GM23338 (cell line): ENCODE results near the gene ANKIB1. TPM values are rescaled to one million over a fixed set of nuclear protein-coding genes. Genes with fewer than 3 reads are reported as not detected.

Source experiments
- ATAC-seq: fragments of 200-7000 bp; cut with Tn5 transposase; 3 replicates; pipeline ENCODE4 v1.9.1; 2020
- DNase-seq: peaks from one replicate; pipeline ENCODE4 v3.0.0-alpha.2; 2015; ENCODE audit warnings: low spot score
- H2AFZ ChIP-seq: fragments of 200-600 bp; sonication (generic); 2 replicates; pipeline ENCODE4 v1.8.0; 2016; ENCODE audit warnings: antibody characterized with exemption, mild to moderate bottlenecking, moderate library complexity
- H3F3A ChIP-seq: fragments of 200-600 bp; sonication (generic); replicated peaks from 2 replicates; pipeline ENCODE4 v1.8.0; 2017; ENCODE audit warnings: antibody characterized with exemption, mixed run types, low read depth
- H3K27ac ChIP-seq: fragments of 200-600 bp; sonication (generic); 2 replicates; pipeline ENCODE4 v1.6.1; 2016; ENCODE audit warnings: low read depth
- H3K27me3 ChIP-seq: fragments of 200-600 bp; sonication (generic); 2 replicates; pipeline ENCODE4 v1.8.0; 2016; ENCODE audit warnings: mild to moderate bottlenecking, mixed run types, moderate library complexity; ENCODE audit not compliant: insufficient read depth
- H3K36me3 ChIP-seq: fragments of 200-600 bp; sonication (generic); 2 replicates; pipeline ENCODE4 v1.8.0; 2016; ENCODE audit warnings: mild to moderate bottlenecking; ENCODE audit not compliant: insufficient read depth
- H3K4me1 ChIP-seq: fragments of 200-600 bp; sonication (generic); 2 replicates; pipeline ENCODE4 v1.8.0; 2016; ENCODE audit warnings: mild to moderate bottlenecking, moderate library complexity; ENCODE audit not compliant: insufficient read depth
- H3K4me2 ChIP-seq: fragments of 200-600 bp; sonication (generic); 2 replicates; pipeline ENCODE4 v1.7.1; 2017; ENCODE audit warnings: mixed run types
- H3K4me3 ChIP-seq: fragments of 200-600 bp; sonication (generic); 2 replicates; pipeline ENCODE4 v1.6.1; 2016; ENCODE audit warnings: mixed run types
- H3K79me2 ChIP-seq: fragments of 200-600 bp; sonication (generic); replicated peaks from 2 replicates; pipeline ENCODE4 v1.8.0; 2017; ENCODE audit warnings: mild to moderate bottlenecking; ENCODE audit not compliant: insufficient read depth
- H3K9me2 ChIP-seq: fragments of 200-600 bp; sonication (generic); 2 replicates; pipeline ENCODE4 v1.8.0; 2017; ENCODE audit not compliant: insufficient read depth
- H4K20me1 ChIP-seq: fragments of 200-600 bp; sonication (generic); replicated peaks from 2 replicates; pipeline ENCODE4 v1.8.0; 2017; ENCODE audit warnings: mild to moderate bottlenecking; ENCODE audit not compliant: insufficient read depth
- H3K27ac Mint-ChIP-seq: 2 replicates; pipeline ENCODE4 v1.8.0; 2020; ENCODE audit warnings: inconsistent platforms, mild to moderate bottlenecking, moderate library complexity, mixed read lengths
- H3K27me3 Mint-ChIP-seq: 3 replicates; pipeline ENCODE4 v1.8.0; 2022; ENCODE audit warnings: low read depth, mild to moderate bottlenecking, moderate library complexity, mixed read lengths, inconsistent platforms; ENCODE audit not compliant: insufficient read depth, poor library complexity
- H3K36me3 Mint-ChIP-seq: 3 replicates; pipeline ENCODE4 v1.8.0; 2021; ENCODE audit warnings: low read depth, mild to moderate bottlenecking, inconsistent platforms, moderate library complexity, mixed read lengths
- H3K4me1 Mint-ChIP-seq: 3 replicates; pipeline ENCODE4 v1.8.0; 2020; ENCODE audit warnings: mild to moderate bottlenecking, inconsistent platforms, mixed read lengths
- H3K4me3 Mint-ChIP-seq: 3 replicates; pipeline ENCODE4 v1.8.0; 2021; ENCODE audit warnings: moderate library complexity, mild to moderate bottlenecking, inconsistent platforms, mixed read lengths
- H3K9me3 Mint-ChIP-seq: 3 replicates; pipeline ENCODE4 v1.8.0; 2020; ENCODE audit warnings: moderate library complexity, mild to moderate bottlenecking, inconsistent platforms, mixed read lengths
- CREB1 ChIP-seq: fragments of 250-450 bp; sonication (Bioruptor Pico); IDR thresholded peaks from 2 replicates; pipeline ENCODE4 v1.5.0; 2020; ENCODE audit warnings: low read depth, mild to moderate bottlenecking, moderate library complexity
- CTCF ChIP-seq, 2 experiments: fragments of 200-600 bp in 1 of 2; sonication (generic) in 1 of 2; conservative IDR thresholded peaks; 2 replicates each; pipeline versions ENCODE4 v1.5.1 to v1.6.1; 2016 to 2017; ENCODE audit warnings: antibody characterized with exemption in 2 of 2, low read depth in 2 of 2, mild to moderate bottlenecking in 2 of 2, moderate library complexity in 1 of 2
- EZH2 ChIP-seq: fragments of 200-600 bp; sonication (generic); IDR thresholded peaks from one replicate; pipeline ENCODE4 v1.8.0; 2017; ENCODE audit warnings: antibody characterized with exemption, mild to moderate bottlenecking, low read depth; ENCODE audit not compliant: unreplicated experiment
- EZH2phosphoT487 ChIP-seq: fragments of 200-600 bp; sonication (generic); IDR thresholded peaks from one replicate; pipeline ENCODE4 v1.8.1; 2018; ENCODE audit warnings: antibody characterized with exemption; ENCODE audit not compliant: unreplicated experiment
- JUNB ChIP-seq: IDR thresholded peaks from one replicate; pipeline ENCODE4 v1.6.1; 2016; ENCODE audit warnings: antibody characterized with exemption; ENCODE audit not compliant: unreplicated experiment
- NANOG ChIP-seq: IDR thresholded peaks from 2 replicates; pipeline ENCODE4 v1.6.1; 2016; ENCODE audit warnings: antibody characterized with exemption, borderline replicate concordance
- POLR2AphosphoS5 ChIP-seq: IDR thresholded peaks from 2 replicates; pipeline ENCODE4 v1.6.1; 2016; ENCODE audit warnings: antibody characterized with exemption, low read depth
- REST ChIP-seq: IDR thresholded peaks from one replicate; pipeline ENCODE4 v1.6.1; 2018; ENCODE audit warnings: antibody characterized with exemption; ENCODE audit not compliant: unreplicated experiment
- STAT1 ChIP-seq: IDR thresholded peaks from one replicate; pipeline ENCODE4 v1.6.1; 2016; ENCODE audit warnings: antibody characterized with exemption; ENCODE audit not compliant: unreplicated experiment
- ZNF114 ChIP-seq: fragments of 250-450 bp; sonication (Bioruptor Pico); IDR thresholded peaks from 2 replicates; pipeline ENCODE4 v1.5.0; 2020; ENCODE audit warnings: mild to moderate bottlenecking, moderate library complexity
- ZNF331 ChIP-seq: fragments of 250-450 bp; sonication (Bioruptor Pico); IDR thresholded peaks from 2 replicates; pipeline ENCODE4 v1.5.0; 2020; ENCODE audit warnings: low read depth, mild to moderate bottlenecking, moderate library complexity
- ZNF462 ChIP-seq: fragments of 250-450 bp; sonication (Bioruptor Pico); IDR thresholded peaks from 2 replicates; pipeline ENCODE4 v1.5.0; 2020; ENCODE audit warnings: mild to moderate bottlenecking, moderate library complexity
- polyA plus RNA-seq: library from polyadenylated mRNA; unstranded; fragments of >200 nt; fragmentation: Nextera tagmentation; extraction: Ambion mirVana; gene quantifications from 2 replicates; pipeline ENCODE4 v1.2.1, GENCODE V29; 2016
- total RNA-seq: library from RNA; depleted of rRNA; stranded (reverse); fragments of >200 nt; shearing (Covaris generic); gene quantifications from 2 replicates; pipeline ENCODE4 v1.2.3, GENCODE V29; 2014
- TF ChIP-seq, protein P1 (sequence below): IDR thresholded peaks from 2 replicates; pipeline ENCODE4 v1.6.1; 2016; ENCODE audit warnings: antibody characterized with exemption

The ANKIB1 gene
- total and polyA plus RNA-seq, 2 experiments from 2014 or later = 19.1 to 40.3 TPM

- Mint-ChIP-seq H3K36me3 (peaks cover 7% of the 10 kb centered on the region; the same call in 2 of the 3 replicates), H3K9me3 (peaks cover 6% of the 10 kb centered on the region; the same call in 2 of the 3 replicates), H3K4me1 (peaks cover 40% of the 10 kb centered on the region), H3K4me3 (no peak overlapping the region; the same call in 2 of the 3 replicates), H3K27me3 (peaks cover 5% of the 10 kb centered on the region), H3K27ac (peak overlapping the region; percentile 68)
- Histone ChIP-seq H2AFZ (peak overlapping the region; percentile 2; the same call in 1 of the 2 replicates), H3K4me2 (peak overlapping the region; percentile 52), H4K20me1 (no peaks in the 10 kb centered on the region), H3K9me2 (peaks cover 7% of the 10 kb centered on the region; the same call in 1 of the 2 replicates), H3F3A (no peaks in the 10 kb centered on the region), H3K4me3 (peak overlapping the region; percentile 12), H3K79me2 (no peaks in the 10 kb centered on the region), H3K27ac (peak overlapping the region; percentile 85), H3K27me3 (no peaks in the 10 kb centered on the region), H3K36me3 (no peaks in the 10 kb centered on the region), H3K4me1 (peaks cover 32% of the 10 kb centered on the region)
- DNase-seq = peak; percentile 53
- peak; percentile 59 for ATAC-seq
- no peak for TF ChIP-seq NANOG
- no peak for TF ChIP-seq EZH2phosphoT487
- no peak for TF ChIP-seq ZNF462 (CRISPR knock-in tag)
- TF ChIP-seq, protein P1, sequence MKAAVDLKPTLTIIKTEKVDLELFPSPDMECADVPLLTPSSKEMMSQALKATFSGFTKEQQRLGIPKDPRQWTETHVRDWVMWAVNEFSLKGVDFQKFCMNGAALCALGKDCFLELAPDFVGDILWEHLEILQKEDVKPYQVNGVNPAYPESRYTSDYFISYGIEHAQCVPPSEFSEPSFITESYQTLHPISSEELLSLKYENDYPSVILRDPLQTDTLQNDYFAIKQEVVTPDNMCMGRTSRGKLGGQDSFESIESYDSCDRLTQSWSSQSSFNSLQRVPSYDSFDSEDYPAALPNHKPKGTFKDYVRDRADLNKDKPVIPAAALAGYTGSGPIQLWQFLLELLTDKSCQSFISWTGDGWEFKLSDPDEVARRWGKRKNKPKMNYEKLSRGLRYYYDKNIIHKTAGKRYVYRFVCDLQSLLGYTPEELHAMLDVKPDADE = no peak
- no peak for TF ChIP-seq CREB1 (CRISPR knock-in tag)
- TF ChIP-seq ZNF331 (CRISPR knock-in tag) = no peak
- no peak for TF ChIP-seq JUNB
- TF ChIP-seq POLR2AphosphoS5 = no peak
- TF ChIP-seq CTCF (conservative IDR thresholded peaks at IDR 0.05; ENCODE audit: low read depth in 2 of 2) = no peak
- TF ChIP-seq ZNF114 (CRISPR knock-in tag) = no peak
- no peak for TF ChIP-seq STAT1
- no peak for TF ChIP-seq EZH2
- TF ChIP-seq REST = no peak
Measured at GRCh38 chr7:92436612-92437445, 191.1 kb downstream of the ANKIB1 start.
